HG02970 (cell line): ENCODE measurements around the gene R3HCC1L.
"Not testable (repeated sequence)": the region's sequence is repeated elsewhere in the genome, so short reads cannot be mapped to it uniquely, and the experiment has no call there.

ENCODE experiments used
- ATAC-seq: cut with Tn5 transposase; IDR thresholded peaks from one replicate; pipeline ENCODE4 v1.9.1; 2021; ENCODE audit warnings: mild to moderate bottlenecking, moderate library complexity, moderate number of reproducible peaks; ENCODE audit not compliant: unreplicated experiment, low FRiP score

R3HCC1L gene

DNA sequence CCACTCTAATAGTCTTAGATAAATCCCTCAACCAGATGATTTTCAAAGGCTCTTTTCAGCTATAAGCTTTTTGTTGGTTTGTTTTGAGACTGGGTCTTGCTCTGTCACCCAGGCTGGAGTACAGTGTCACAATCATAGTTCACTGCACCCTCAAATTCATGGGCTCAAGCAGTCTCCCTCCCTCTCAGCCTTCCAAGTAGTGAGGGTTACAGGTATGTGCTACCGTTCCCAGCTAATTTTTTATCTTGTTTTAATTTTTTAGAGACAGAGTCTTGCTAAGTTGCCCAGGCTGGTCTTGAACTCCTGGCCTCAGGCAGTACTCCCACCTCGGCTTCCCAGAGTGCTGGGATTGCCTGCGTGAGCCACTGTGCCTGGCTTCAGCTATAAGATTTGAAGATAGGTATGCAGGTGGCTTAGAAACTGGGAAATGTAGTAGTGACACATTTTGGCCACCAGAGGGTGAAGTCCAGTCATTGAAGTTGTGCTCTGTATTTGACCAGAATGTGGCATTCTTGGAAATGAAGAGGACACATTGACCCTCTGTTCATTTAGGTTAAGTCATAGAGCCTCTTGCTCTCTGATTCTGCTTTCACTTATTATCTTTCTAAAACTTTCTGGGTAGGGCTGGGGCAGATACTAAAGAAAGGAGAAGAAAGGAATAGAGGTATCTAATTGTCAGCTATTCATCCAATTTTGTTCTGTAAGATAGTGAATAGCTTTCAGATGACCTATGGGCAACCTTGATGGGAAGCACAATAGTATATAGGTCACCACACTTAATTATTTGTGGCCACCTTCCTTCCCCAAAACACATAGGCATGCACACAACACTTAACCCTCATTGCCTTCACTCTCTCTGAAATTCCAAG lies 36.0 kb downstream of the R3HCC1L start:
- no peak for ATAC-seq

DNA sequence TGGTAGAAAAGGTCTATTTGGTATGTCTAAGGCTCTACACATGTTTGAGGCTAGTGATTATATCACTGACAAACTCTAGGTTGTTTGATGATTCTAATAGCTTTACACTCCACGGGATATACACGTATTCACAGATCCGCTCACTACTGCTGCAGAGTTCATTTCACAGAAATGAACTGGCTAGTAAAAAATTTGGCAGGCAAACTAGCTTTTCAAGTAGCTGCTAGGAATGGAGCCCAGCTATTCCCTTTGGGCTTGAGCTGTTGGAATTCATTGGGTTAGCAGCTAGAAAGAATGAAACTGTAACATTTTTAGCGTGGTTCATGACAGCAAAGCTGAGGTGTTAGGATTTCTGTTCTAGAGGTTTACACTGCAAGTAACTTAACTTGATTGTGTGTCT lies 37.6 kb downstream of the R3HCC1L start:
- ATAC-seq = no peak

DNA sequence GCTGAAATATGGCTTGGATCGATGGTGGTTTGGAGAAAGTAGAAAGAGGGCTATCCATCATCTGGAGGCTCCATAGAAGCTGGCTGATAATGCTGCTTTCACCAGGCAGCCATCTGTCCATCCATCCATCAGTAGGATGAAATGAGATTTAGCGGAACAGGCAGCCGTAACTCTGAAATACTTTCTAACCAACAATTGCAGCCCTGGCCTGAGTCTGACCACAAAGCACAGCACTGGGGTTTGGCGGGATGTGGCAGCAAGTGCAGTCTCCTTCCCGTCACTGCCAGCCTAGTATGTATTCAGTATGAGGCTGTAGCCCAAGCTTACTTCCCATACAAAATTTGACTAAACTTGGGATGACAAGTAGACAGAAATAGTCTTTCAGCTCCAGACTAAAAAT lies 38.0 kb downstream of the R3HCC1L start:
- no peak for ATAC-seq

DNA sequence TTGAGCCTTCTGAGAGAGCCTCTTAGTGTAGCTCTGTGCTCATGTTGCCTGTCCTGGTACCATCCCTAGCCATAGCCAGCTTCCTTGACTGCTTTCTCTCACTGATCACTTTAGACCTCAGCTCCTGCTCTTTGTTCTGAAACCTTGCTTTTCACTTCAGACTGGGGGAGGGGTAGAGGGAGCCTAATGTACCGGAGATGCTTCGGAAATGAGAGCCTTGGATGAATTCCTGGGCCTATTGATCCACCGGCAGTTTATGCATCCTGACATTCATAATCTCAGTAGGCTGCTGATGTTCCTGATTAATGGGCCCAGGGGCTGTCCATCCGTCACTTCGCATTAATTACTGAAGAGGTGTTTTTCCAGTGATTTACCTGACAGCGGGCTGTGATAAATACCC lies 38.8 kb downstream of the R3HCC1L start:
- ATAC-seq = no peak

DNA sequence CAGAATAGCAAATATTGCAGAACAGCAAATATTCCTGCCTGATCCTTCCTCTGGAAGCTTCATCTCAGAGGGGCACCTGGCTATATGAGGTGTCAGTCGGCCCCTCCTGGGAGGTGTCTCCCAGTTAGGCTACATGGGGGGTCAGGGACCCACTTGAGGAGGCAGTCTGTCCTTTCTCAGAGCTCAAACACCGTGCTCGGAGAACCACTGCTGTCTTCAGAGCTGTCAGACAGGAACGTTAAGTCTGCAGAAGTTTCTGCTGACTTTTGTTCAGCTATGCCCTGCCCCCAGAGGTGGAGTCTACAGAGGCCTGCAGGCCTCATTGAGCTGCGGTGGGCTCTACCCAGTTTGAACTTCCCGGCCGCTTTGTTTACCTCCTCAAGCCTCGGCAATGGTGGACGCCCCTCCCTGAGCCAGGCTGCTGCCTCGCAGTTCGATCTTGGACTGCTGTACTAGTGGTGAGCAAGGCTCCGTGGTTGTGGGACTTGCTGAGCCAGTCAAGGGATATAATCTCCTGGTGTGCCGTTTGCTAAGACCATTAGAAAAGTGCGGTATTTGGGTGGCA lies 48.0 kb downstream of the R3HCC1L start:
- ATAC-seq = not testable (repeated sequence)

DNA sequence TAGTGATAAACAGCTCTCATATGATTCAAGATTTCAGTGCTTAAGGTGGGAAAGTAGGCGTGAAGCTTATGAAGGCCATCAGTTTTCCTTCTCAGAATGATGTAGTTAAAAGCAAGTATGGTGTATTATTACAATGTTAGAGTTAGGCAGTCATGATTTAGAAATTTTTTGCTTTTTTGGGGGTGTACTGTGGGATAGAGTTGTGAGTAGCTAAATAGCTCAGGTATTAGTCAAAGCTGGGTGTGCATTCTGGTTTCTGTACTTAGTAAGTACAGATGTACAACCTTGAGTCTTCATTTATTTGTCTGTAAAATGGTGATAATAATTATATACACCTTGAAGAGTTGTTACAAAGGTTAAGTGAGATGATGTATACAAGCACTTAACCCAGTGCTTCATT lies 52.2 kb downstream of the R3HCC1L start:
- ATAC-seq = no peak

DNA sequence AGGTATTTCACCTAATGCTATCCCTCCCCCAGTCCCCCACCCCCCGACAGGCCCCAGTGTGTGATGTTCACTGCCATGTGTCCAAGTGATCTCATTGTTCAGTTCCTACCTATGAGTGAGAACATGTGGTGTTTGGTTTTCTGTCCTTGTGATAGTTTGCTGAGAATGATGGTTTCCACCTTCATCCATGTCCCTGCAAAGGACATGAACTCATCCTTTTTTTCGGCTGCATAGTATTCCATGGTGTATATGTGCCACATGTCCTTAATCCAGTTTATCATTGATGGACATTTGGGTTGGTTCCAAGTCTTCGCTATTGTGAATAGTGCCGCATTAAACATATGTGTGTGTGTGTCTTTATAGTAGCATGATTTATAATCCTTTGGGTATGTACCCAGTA lies 56.3 kb downstream of the R3HCC1L start:
- ATAC-seq = not testable (repeated sequence)

DNA sequence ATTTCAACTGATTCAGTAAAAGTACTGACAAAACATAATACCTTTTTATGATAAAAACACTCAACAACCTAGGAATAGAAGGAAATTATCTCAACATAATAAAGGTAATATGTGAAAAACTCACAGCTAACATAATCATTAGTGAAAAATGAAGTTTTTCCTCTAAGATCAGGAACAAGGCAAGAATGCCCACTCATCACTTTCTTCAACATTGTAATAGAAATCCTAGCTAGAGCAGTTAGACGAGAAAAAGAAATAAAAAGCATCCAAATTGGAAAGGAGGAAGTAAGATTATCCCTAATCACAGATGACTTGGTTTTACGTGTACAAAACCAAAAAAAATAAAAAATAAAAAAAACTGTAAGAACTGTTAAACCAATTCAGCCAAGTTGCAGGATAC lies 58.6 kb downstream of the R3HCC1L start:
- no peak for ATAC-seq

DNA sequence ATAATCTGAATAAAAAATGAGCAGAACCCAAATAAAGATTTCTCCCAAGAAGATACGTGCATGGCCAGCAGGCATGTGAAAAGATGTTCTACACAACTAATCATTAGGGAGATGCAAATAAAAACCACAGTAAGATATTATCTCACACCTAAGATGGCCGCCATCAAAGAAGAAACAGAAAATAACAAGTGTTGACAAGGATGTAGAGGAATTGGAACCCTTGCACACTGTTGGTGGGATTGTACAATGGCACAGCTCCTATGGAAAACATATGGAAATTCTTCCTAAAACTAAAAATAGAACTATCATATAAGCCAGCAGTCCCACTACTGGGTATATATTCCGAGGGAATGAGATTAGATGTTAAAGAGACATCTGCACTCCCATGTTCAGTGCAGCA lies 60.2 kb downstream of the R3HCC1L start:
- no peak for ATAC-seq

DNA sequence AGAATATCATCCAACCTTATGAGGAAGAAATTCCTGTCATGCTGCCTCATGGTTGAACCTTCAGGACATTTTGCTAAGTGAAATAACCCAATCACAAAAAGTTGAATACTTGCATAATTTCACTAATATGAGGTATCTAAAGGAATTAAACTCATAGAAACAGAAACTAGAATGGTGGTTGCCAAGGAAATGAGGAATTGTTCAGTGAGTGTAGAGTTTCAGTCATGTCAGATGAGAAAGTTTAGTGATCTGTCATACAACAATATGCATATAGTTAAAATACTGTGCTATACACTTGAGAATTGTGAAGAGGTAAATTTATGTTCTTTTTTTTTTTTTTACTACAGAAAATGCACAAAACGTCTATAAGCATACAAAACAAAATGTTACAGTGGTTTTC lies 60.7 kb downstream of the R3HCC1L start:
- no peak for ATAC-seq

DNA sequence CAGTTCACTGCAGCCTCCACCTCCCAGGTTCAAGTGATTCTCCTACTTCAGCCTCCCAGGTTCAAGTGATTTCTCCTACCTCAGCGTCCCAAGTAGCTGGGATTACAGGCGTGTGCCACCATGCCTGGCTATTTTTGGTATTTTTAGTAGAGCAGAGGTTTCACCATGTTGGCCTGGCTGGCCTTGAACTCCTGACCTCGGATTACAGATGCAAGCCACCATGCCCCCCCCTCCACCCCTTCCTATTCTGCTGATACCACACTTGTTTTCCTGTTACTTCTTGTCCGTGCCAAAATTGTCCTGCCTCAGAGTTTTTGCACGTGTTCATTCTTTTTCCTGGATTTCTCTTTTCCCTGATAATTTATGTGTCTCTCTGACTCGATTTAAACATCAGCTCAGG lies 62.5 kb downstream of the R3HCC1L start:
- ATAC-seq = no peak

DNA sequence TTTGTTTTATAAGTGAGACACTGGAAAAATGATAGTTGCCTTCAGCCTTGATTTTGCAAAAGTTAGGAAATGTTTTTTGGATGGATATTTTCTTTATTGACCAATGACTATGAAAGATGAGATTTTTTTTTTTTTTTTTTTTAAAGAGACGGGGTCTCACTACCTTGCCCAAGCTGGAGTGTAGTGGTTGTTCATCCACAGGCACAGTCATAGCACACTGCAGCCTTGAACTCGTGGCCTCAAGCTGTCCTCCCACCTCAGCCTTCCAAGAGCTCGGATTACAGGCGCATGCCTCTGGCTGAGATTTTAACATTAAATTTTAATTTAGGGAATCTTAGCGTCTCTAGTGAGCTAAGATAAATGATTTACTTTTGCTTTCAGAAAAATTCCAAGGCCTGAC lies 67.3 kb downstream of the R3HCC1L start:
- no peak for ATAC-seq

DNA sequence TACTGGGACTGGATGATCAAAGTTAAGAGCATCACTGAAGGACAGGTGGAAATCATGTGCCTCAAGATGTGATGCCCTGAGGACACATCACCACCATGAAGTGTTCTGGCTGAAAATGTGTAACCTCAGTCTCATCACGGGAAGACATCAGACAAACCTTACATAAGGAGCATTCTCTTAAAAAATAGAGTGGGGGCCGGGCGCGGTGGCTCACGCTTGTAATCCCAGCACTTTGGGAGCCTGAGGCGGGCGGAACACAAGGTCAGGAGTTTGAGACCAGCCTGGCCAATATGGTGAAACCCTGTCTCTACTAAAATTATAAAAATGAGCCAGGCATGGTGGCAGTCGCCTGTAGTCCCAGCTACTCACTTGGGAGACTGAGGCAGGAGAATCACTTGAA lies 67.9 kb downstream of the R3HCC1L start:
- ATAC-seq = no peak

DNA sequence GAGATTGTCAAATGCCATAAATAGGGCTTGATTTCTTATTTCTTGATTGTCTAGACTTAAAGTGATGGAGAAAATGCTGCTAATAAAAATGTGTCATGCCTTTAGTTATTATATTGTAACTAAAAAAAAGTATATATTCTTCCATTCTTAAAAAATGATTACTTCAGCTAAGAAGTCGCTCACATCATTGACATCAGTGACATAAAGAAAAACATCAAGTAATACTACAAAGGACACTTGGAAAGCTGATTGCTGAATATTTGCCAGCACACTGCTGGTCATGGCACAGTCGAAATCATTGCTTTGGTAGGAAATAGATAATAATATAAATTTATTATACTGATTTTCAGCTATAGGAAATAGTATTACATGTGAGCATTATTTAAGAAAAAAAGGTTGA lies 70.9 kb downstream of the R3HCC1L start:
- no peak for ATAC-seq

DNA sequence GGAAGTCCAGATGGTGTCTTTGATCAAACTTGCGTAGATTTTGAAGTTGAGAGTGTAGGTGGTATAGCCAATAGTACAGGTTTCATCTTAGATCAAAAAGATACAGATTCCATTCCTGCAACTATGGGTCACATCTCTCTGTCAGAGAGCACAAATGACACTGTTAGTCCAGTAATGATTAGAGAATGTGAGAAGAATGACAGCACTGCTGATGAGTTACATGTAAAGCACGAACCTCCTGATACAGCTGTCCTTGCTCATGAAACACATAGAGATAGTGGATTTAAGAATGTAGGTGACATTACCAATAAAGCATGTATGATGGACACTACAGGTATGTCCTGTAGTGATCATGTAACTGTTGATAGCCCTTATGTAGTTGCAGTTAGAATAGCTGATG lies 74.5 kb downstream of the R3HCC1L start:
- no peak for ATAC-seq

DNA sequence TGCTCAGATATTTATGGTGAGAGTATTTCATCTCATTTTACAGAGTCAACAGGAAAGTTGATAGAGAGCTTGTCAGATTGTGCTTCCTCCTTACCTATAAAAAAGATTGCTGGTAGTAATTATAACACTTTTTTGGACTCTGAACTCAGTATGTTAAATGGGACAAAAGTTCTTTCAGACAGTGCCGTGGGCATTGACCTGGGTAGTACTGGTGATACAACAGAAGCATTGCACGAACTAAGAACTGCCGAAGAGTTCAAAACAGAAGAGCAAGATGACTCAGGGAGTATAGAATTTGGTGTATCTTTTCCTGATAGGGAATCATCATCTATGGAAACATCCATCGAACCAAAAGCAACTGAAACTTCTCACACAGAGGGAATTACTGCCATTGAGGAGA lies 75.0 kb downstream of the R3HCC1L start:
- ATAC-seq = no peak

DNA sequence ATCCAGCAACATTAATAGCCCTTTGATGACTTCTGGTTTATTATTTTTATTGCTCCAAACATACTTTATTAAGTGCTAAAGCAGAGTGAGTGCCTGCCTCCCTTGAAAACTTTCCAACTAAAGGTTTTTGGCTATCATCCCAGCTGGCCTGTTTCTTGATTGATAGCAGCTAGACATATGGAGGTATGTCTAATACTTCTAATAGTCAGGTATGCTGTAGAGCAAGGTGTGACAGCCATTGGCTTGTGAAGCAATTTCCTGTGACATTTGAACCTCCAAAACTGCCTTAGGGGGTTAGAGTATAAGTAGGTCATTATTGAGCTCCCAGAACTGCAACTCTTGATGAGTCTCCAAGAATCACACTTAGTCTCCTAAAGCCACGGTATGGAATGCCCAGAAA lies 77.7 kb downstream of the R3HCC1L start:
- ATAC-seq = no peak

DNA sequence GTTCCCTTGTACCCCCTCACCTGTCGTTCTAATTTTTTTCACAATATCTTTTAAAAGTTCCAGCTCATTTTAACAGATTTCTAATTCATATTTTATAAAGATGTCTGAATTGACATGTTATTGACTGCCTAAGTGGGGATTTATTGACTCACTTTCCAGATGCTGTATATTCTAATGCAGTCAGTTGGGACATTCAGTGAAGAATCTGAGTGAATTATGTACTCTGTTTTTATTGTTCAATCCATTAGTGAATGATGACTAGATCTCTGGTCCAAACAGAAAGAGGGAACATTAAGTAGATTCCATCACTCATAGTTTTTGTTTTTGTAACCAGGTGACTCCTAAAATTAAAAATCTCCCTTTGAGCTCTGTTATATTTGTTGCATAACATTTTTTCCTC lies 79.3 kb downstream of the R3HCC1L start:
- ATAC-seq = no peak

DNA sequence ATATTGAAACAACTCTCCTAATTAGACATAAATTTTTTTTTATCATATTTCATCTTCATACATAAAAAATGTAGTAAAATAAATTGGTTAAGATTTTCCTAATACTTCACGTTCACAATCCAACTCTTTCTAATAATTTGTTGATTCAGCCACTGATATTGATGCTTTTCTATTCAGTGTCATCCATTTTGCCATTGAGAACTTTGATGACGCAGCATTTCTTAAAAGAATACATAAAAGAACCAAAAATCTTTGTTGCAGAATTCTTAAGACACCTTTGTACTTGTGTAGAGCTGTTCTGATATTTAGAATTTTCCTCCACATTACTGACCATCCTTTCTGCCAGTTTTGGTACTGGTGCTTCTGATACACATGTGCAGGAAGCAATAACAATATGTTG lies 80.9 kb downstream of the R3HCC1L start:
- ATAC-seq = no peak

DNA sequence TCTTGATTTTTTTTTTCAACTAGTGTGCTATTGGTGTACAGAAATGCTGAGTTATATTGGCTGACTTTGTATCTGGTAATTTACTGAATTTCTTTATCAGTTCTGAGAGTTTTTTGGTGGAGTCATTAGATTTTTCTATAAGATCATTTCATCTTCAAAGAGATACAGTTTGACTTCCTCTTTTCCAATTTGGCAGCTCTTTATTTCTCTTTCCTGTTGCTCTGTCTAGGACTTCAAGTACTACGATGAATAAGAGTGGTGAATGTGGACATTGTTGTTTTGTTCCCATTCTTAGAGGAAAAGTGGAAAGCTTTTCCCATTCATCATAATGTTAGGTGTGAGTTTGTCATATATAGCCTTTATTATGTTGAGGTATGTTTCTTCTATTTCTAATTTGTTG lies 83.3 kb downstream of the R3HCC1L start:
- ATAC-seq = no peak

DNA sequence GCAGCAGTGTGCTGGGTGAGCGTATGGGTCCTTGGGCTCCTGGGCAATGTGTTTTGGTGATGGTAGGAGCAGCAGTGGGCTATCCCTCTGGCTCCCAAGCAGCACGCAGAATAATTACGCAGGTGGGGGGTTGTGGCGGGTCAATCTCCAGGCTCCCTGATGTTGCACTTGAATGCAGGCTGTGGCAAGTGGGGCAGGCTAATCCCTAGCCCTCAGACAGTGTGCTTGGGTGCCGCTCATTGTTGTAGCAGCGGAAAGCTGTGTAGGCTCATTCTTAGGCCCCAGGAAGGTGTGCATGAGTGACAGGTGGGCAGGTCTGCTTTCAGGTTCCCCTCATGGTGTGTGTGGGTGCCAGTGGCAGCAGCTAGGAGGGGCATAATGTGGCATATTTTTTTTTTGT lies 89.4 kb downstream of the R3HCC1L start:
- no peak for ATAC-seq

DNA sequence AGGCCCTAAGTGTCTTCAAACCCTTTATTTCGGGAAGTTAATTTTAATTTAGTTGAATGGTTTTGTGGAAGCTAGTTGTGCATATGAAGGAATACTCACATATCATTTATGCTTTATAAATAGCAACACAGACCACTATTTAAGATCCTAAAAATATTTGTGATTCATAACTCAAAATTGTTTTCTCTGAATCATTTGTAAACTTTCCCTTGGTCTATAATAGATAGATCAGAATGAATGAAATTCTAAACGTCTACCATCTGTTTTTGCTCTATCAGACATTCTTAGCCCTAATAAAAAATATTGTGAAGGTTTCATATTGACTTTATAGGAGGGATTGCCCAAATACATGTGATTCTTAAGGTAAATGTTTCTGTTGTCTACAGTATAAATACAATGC lies 90.1 kb downstream of the R3HCC1L start:
- no peak for ATAC-seq
